Measurements from ENCODE around the gene ENPP6. TPM values are rescaled to one million over a fixed set of nuclear protein-coding genes. Genes with fewer than 3 reads are reported as not detected.
"Not testable (repeated sequence)": the region's sequence is repeated elsewhere in the genome, so short reads cannot be mapped to it uniquely, and the experiment has no call there.

ENPP6 gene
- total RNA-seq, 1 donor from 2014 or later: not detected

GRCh38 chr4:184056877-184057276, 160.8 kb downstream of the ENPP6 start:
- Mint-ChIP-seq H3K4me3 (ENCODE audit: unreplicated experiment) (no peak overlapping the region), H3K27ac (ENCODE audit: unreplicated experiment) (no peak overlapping the region), H3K9me3 (ENCODE audit: unreplicated experiment) (no peaks in the 10 kb centered on the region), H3K4me1 (ENCODE audit: low read depth, unreplicated experiment) (no peaks in the 10 kb centered on the region), H3K36me3 (ENCODE audit: unreplicated experiment) (no peaks in the 10 kb centered on the region), H3K27me3 (ENCODE audit: unreplicated experiment) (no peaks in the 10 kb centered on the region)
- no peak for TF ChIP-seq CTCF (IDR thresholded peaks at IDR 0.05; ENCODE audit: partially characterized antibody, unreplicated experiment)
- no peak for DNase-seq

- H3K9me3 Mint-ChIP-seq (ENCODE audit: unreplicated experiment): no peaks in the 10 kb centered on the region
- no peaks in the 10 kb centered on the region for H3K4me1 Mint-ChIP-seq (ENCODE audit: low read depth, unreplicated experiment)
- no peak for DNase-seq
- H3K36me3 Mint-ChIP-seq (ENCODE audit: unreplicated experiment): peaks cover 5% of the 10 kb centered on the region
- H3K27me3 Mint-ChIP-seq (ENCODE audit: unreplicated experiment): peaks cover 2% of the 10 kb centered on the region
- no peak overlapping the region for H3K4me3 Mint-ChIP-seq (ENCODE audit: unreplicated experiment)
- no peak overlapping the region for H3K27ac Mint-ChIP-seq (ENCODE audit: unreplicated experiment)
- TF ChIP-seq CTCF (IDR thresholded peaks at IDR 0.05; ENCODE audit: partially characterized antibody, unreplicated experiment): no peak
Observed at GRCh38 chr4:184053434-184053833, 164.2 kb downstream of the ENPP6 start.

GRCh38 chr4:184052616-184053015, 165.1 kb downstream of the ENPP6 start:
- peaks cover 1% of the 10 kb centered on the region for H3K9me3 Mint-ChIP-seq (ENCODE audit: unreplicated experiment)
- H3K4me1 Mint-ChIP-seq (ENCODE audit: low read depth, unreplicated experiment): no peaks in the 10 kb centered on the region

GRCh38 chr4:184051262-184051661, 166.4 kb downstream of the ENPP6 start:
- not testable (repeated sequence) for H3K9me3 Mint-ChIP-seq (ENCODE audit: unreplicated experiment); H3K4me1 Mint-ChIP-seq (ENCODE audit: low read depth, unreplicated experiment); H3K27me3 Mint-ChIP-seq (ENCODE audit: unreplicated experiment); H3K27ac Mint-ChIP-seq (ENCODE audit: unreplicated experiment); H3K4me3 Mint-ChIP-seq (ENCODE audit: unreplicated experiment); DNase-seq
- peaks cover 23% of the 10 kb centered on the region for H3K36me3 Mint-ChIP-seq (ENCODE audit: unreplicated experiment)

More at GRCh38 chr4:184052616-184053015, 165.1 kb downstream of the ENPP6 start:
- peaks cover 10% of the 10 kb centered on the region for H3K36me3 Mint-ChIP-seq (ENCODE audit: unreplicated experiment)
- no peak for DNase-seq
- no peak for TF ChIP-seq CTCF (IDR thresholded peaks at IDR 0.05; ENCODE audit: partially characterized antibody, unreplicated experiment)
- peaks cover 2% of the 10 kb centered on the region for H3K27me3 Mint-ChIP-seq (ENCODE audit: unreplicated experiment)
- H3K27ac Mint-ChIP-seq (ENCODE audit: unreplicated experiment): no peak overlapping the region
- H3K4me3 Mint-ChIP-seq (ENCODE audit: unreplicated experiment): no peak overlapping the region

- H3K9me3 Mint-ChIP-seq (ENCODE audit: unreplicated experiment): peaks cover 9% of the 10 kb centered on the region
- H3K27ac Mint-ChIP-seq (ENCODE audit: unreplicated experiment): no peak overlapping the region
- H3K36me3 Mint-ChIP-seq (ENCODE audit: unreplicated experiment): peaks cover 28% of the 10 kb centered on the region
- peaks cover 2% of the 10 kb centered on the region for H3K27me3 Mint-ChIP-seq (ENCODE audit: unreplicated experiment)
- H3K4me3 Mint-ChIP-seq (ENCODE audit: unreplicated experiment): no peak overlapping the region
- TF ChIP-seq CTCF (IDR thresholded peaks at IDR 0.05; ENCODE audit: partially characterized antibody, unreplicated experiment): no peak
- H3K4me1 Mint-ChIP-seq (ENCODE audit: low read depth, unreplicated experiment): no peaks in the 10 kb centered on the region
- no peak for DNase-seq
Observed at GRCh38 chr4:184046148-184046547, 171.5 kb downstream of the ENPP6 start.

GRCh38 chr4:184041156-184041555, 176.5 kb downstream of the ENPP6 start:
- peaks cover 6% of the 10 kb centered on the region for H3K27me3 Mint-ChIP-seq (ENCODE audit: unreplicated experiment)
- no peak for TF ChIP-seq CTCF (IDR thresholded peaks at IDR 0.05; ENCODE audit: partially characterized antibody, unreplicated experiment)
- H3K4me1 Mint-ChIP-seq (ENCODE audit: low read depth, unreplicated experiment): peaks cover 12% of the 10 kb centered on the region
- peaks cover 8% of the 10 kb centered on the region for H3K9me3 Mint-ChIP-seq (ENCODE audit: unreplicated experiment)
- no peak for DNase-seq
- no peak overlapping the region for H3K27ac Mint-ChIP-seq (ENCODE audit: unreplicated experiment)
- peaks cover 9% of the 10 kb centered on the region for H3K36me3 Mint-ChIP-seq (ENCODE audit: unreplicated experiment)
- no peak overlapping the region for H3K4me3 Mint-ChIP-seq (ENCODE audit: unreplicated experiment)
